DOHH2 (cell line): Measurements from ENCODE around the gene KIFC1.

ENCODE experiments used
- H3F3A ChIP-seq: fragments of 200-600 bp; sonication (generic), shearing (Covaris generic); 2 replicates; pipeline ENCODE4 v1.6.0; 2016; ENCODE audit warnings: antibody characterized with exemption, mild to moderate bottlenecking; ENCODE audit not compliant: control insufficient read depth, insufficient read depth
- H3K27ac ChIP-seq: fragments of 200-600 bp; sonication (generic); 2 replicates; pipeline ENCODE4 v1.5.1; 2014; ENCODE audit warnings: low read depth, mild to moderate bottlenecking, low read length, moderate library complexity
- H3K27me3 ChIP-seq: fragments of 200-600 bp; sonication (generic); 2 replicates; pipeline ENCODE4 v1.6.1; 2014; ENCODE audit warnings: mild to moderate bottlenecking, low read length, mixed read lengths; ENCODE audit not compliant: control insufficient read depth
- H3K36me3 ChIP-seq: fragments of 200-600 bp; sonication (generic); 2 replicates; pipeline ENCODE4 v1.6.1; 2014; ENCODE audit warnings: mild to moderate bottlenecking, low read length, moderate library complexity, mixed read lengths; ENCODE audit not compliant: control insufficient read depth
- H3K4me1 ChIP-seq: fragments of 200-600 bp; sonication (generic); 2 replicates; pipeline ENCODE4 v1.6.1; 2014; ENCODE audit warnings: mild to moderate bottlenecking, low read length, mixed read lengths; ENCODE audit not compliant: control insufficient read depth
- H3K4me2 ChIP-seq: fragments of 200-600 bp; sonication (generic); 2 replicates; pipeline ENCODE4 v1.6.0; 2014; ENCODE audit warnings: mild to moderate bottlenecking, low read length, moderate library complexity
- H3K4me3 ChIP-seq: fragments of 200-600 bp; sonication (generic); 2 replicates; pipeline ENCODE4 v1.5.1; 2014; ENCODE audit warnings: mild to moderate bottlenecking, low read length, mixed read lengths
- H3K79me2 ChIP-seq: fragments of 200-600 bp; sonication (generic); 2 replicates; pipeline ENCODE4 v1.6.1; 2014; ENCODE audit warnings: mild to moderate bottlenecking, low read length, mixed read lengths; ENCODE audit not compliant: control insufficient read depth
- H3K9me2 ChIP-seq: fragments of 200-600 bp; sonication (generic); replicated peaks from 2 replicates; pipeline ENCODE4 v1.6.1; 2014; ENCODE audit warnings: mild to moderate bottlenecking, low read length, mixed read lengths; ENCODE audit not compliant: control insufficient read depth
- H3K9me3 ChIP-seq: fragments of 200-600 bp; sonication (generic); 2 replicates; pipeline ENCODE4 v1.6.1; 2014; ENCODE audit warnings: antibody characterized with exemption, low read length, mixed read lengths; ENCODE audit not compliant: control insufficient read depth, insufficient read depth
- H4K20me1 ChIP-seq: fragments of 200-600 bp; sonication (generic); 2 replicates; pipeline ENCODE4 v1.6.0; 2014; ENCODE audit warnings: low read depth, mild to moderate bottlenecking, antibody characterized with exemption, low read length, moderate library complexity; ENCODE audit not compliant: control insufficient read depth, insufficient read depth
- EZH2phosphoT487 ChIP-seq: fragments of 200-600 bp; sonication (generic); IDR thresholded peaks from 2 replicates; pipeline ENCODE4 v1.6.1; 2017; ENCODE audit warnings: borderline replicate concordance, mild to moderate bottlenecking, antibody characterized with exemption, low read length, moderate library complexity, mixed read lengths
- TF ChIP-seq, protein P1 (sequence below): fragments of 200-600 bp; sonication (generic); IDR thresholded peaks from one replicate; pipeline ENCODE4 v1.5.1; 2014; ENCODE audit warnings: antibody characterized with exemption, mild to moderate bottlenecking, low read depth, low read length; ENCODE audit not compliant: poor library complexity, severe bottlenecking

Gene KIFC1

GRCh38 chr6:33443619-33444504, 52.2 kb downstream of the KIFC1 start:
- Histone ChIP-seq H3K27me3 (no peaks in the 10 kb centered on the region), H3F3A (0 out of 2 replicates have a peak, but pooled peaks cover 3% of the 10 kb centered on the region), H4K20me1 (no peaks in the 10 kb centered on the region), H3K4me2 (no peak overlapping the region), H3K4me1 (no peaks in the 10 kb centered on the region), H3K36me3 (peaks cover 63% of the 10 kb centered on the region), H3K4me3 (no peak overlapping the region), H3K9me3 (no peaks in the 10 kb centered on the region), H3K79me2 (no peaks in the 10 kb centered on the region), H3K9me2 (no peaks in the 10 kb centered on the region), H3K27ac (no peak overlapping the region)
- no peak for TF ChIP-seq EZH2phosphoT487
- TF ChIP-seq, protein P1, sequence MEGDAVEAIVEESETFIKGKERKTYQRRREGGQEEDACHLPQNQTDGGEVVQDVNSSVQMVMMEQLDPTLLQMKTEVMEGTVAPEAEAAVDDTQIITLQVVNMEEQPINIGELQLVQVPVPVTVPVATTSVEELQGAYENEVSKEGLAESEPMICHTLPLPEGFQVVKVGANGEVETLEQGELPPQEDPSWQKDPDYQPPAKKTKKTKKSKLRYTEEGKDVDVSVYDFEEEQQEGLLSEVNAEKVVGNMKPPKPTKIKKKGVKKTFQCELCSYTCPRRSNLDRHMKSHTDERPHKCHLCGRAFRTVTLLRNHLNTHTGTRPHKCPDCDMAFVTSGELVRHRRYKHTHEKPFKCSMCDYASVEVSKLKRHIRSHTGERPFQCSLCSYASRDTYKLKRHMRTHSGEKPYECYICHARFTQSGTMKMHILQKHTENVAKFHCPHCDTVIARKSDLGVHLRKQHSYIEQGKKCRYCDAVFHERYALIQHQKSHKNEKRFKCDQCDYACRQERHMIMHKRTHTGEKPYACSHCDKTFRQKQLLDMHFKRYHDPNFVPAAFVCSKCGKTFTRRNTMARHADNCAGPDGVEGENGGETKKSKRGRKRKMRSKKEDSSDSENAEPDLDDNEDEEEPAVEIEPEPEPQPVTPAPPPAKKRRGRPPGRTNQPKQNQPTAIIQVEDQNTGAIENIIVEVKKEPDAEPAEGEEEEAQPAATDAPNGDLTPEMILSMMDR = no peak

- Histone ChIP-seq H3F3A (0 out of 2 replicates have a peak, but pooled peaks cover 3% of the 10 kb centered on the region), H3K4me2 (no peak overlapping the region), H3K4me1 (no peaks in the 10 kb centered on the region), H3K9me2 (no peaks in the 10 kb centered on the region), H3K27ac (no peak overlapping the region), H3K27me3 (no peaks in the 10 kb centered on the region), H4K20me1 (no peaks in the 10 kb centered on the region), H3K36me3 (peaks cover 70% of the 10 kb centered on the region), H3K4me3 (no peak overlapping the region), H3K79me2 (no peaks in the 10 kb centered on the region), H3K9me3 (no peaks in the 10 kb centered on the region)
- TF ChIP-seq, protein P1 = no peak
- TF ChIP-seq EZH2phosphoT487 = no peak
Observed at GRCh38 chr6:33445119-33445603, 53.5 kb downstream of the KIFC1 start.

DNA sequence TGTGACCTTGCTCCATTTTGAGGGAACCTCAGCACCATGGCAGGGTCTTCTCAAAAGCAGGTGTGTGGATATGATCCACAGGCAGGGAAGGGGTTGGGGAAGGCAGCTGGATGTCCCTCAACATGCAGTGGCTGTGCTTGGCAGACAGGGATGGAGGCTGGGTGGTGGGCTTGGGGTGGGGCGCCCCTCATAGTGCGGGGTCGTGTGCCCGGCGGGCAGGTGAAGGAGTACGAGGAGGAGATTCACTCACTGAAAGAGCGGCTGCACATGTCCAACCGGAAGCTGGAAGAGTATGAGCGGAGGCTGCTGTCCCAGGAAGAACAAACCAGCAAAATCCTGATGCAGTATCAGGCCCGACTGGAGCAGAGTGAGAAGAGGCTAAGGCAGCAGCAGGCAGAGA, 54.7 kb downstream of the KIFC1 start:
- Histone ChIP-seq H3K4me1 (no peaks in the 10 kb centered on the region), H4K20me1 (no peaks in the 10 kb centered on the region), H3K27me3 (no peaks in the 10 kb centered on the region), H3K4me2 (no peak overlapping the region), H3F3A (peaks cover 8% of the 10 kb centered on the region), H3K9me2 (no peaks in the 10 kb centered on the region), H3K36me3 (peaks cover 61% of the 10 kb centered on the region), H3K79me2 (no peaks in the 10 kb centered on the region), H3K9me3 (no peaks in the 10 kb centered on the region), H3K4me3 (no peak overlapping the region), H3K27ac (no peak overlapping the region)
- TF ChIP-seq EZH2phosphoT487 = no peak
- TF ChIP-seq, protein P1 = no peak
